Stimulated activated CD4-positive, alpha-beta T cell treated with anti-CD3 and anti-CD28 coated beads, Interleukin-15, amount 100 ng/mL, for 24 hours (primary cell): ENCODE results near the gene TIE1.
A peak's percentile ranks its signal among the peaks of the same experiment; 100 is the strongest.

Source experiments
- DNase-seq: peaks from one replicate; pipeline ENCODE4 v3.0.0-alpha.2; 2020

Gene TIE1

GRCh38 chr1:43344267-43344850 lies 43.6 kb downstream of the TIE1 start:
- DNase-seq = no peak

GRCh38 chr1:43345120-43345519 lies 44.3 kb downstream of the TIE1 start:
- no peak for DNase-seq

GRCh38 chr1:43346636-43347035 lies 45.9 kb downstream of the TIE1 start:
- DNase-seq = no peak

- DNase-seq = no peak
Observed at GRCh38 chr1:43348343-43348808, 47.6 kb downstream of the TIE1 start.

GRCh38 chr1:43348809-43349593 lies 48.2 kb downstream of the TIE1 start:
- DNase-seq = peak; percentile 60

- no peak for DNase-seq
Observed at GRCh38 chr1:43349594-43350306, 49.0 kb downstream of the TIE1 start.

GRCh38 chr1:43350976-43351375 lies 50.2 kb downstream of the TIE1 start:
- DNase-seq = no peak

GRCh38 chr1:43351421-43352350 lies 50.9 kb downstream of the TIE1 start:
- no peak for DNase-seq

GRCh38 chr1:43352351-43352705 lies 51.5 kb downstream of the TIE1 start:
- DNase-seq = no peak

GRCh38 chr1:43352881-43353280 lies 52.1 kb downstream of the TIE1 start:
- DNase-seq = no peak

GRCh38 chr1:43354471-43354870 lies 53.7 kb downstream of the TIE1 start:
- no peak for DNase-seq

- DNase-seq = no peak
Observed at GRCh38 chr1:43354936-43355335, 54.2 kb downstream of the TIE1 start.

GRCh38 chr1:43357251-43357650 lies 56.5 kb downstream of the TIE1 start:
- no peak for DNase-seq

GRCh38 chr1:43358121-43358745 lies 57.5 kb downstream of the TIE1 start:
- peak; percentile 34 for DNase-seq

- DNase-seq = peak; percentile 100
Observed at GRCh38 chr1:43358746-43359693, 58.2 kb downstream of the TIE1 start, which contains the start of gene CDC20. CDC20 (plus strand) TSS chr1:43358981; CDS start chr1:43359216, 235 bp downstream.

- no peak for DNase-seq
Observed at GRCh38 chr1:43359696-43360095, 58.9 kb downstream of the TIE1 start.

GRCh38 chr1:43360616-43361015 lies 59.8 kb downstream of the TIE1 start:
- DNase-seq = no peak

GRCh38 chr1:43363283-43363934 lies 62.6 kb downstream of the TIE1 start:
- peak; percentile 34 for DNase-seq

GRCh38 chr1:43363935-43364525 lies 63.2 kb downstream of the TIE1 start:
- no peak for DNase-seq

GRCh38 chr1:43365678-43366077 lies 64.9 kb downstream of the TIE1 start:
- no peak for DNase-seq
